Cerebellar cortex (tissue), 1 donor: ENCODE measurements around the gene SAMD8.
A peak's percentile ranks its signal among the peaks of the same experiment; 100 is the strongest.

Source experiments
- DNase-seq: peaks from one replicate; pipeline ENCODE4 v3.0.0-alpha.2; 2015; ENCODE audit warnings: low spot score

SAMD8 gene

DNA sequence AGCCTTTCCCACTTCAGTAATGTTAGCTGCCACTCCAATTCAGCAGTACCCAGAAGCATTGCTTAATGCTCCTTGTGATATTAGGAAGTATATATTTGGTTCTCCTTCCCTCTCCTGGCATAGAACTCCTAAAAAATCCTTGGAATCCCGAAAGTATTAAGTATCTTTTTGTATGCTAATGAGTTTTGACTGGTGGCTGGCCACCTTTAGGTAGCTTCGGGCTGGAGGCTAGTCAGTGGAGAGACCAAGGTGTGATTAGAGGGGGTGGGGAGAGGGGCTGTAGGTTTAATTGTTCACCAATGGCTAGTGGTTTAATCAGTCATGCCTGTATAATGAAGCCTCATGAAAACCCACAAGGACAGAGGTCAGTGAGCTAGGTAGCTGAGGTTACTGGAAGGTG, 112.1 kb downstream of the SAMD8 start:
- no peak for DNase-seq

DNA sequence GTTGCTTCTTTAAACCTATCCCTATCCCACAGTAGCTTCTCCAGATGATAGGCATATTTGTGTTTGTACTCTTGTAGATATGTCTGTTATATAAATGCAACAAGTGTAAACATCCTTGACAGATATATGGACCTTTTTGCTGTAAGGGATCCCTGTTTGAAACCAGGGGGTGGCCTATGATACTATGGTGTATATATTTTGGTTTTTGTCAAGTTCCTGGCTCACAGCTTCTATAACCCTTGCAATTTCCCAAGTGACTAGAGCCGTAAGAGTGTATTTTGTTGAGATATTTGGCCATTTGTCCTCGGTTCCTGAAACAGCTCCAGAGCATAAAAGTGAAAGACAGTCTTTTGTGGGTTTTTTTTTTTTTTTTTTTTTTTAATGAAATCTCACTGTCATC, 114.6 kb downstream of the SAMD8 start:
- no peak for DNase-seq

DNA sequence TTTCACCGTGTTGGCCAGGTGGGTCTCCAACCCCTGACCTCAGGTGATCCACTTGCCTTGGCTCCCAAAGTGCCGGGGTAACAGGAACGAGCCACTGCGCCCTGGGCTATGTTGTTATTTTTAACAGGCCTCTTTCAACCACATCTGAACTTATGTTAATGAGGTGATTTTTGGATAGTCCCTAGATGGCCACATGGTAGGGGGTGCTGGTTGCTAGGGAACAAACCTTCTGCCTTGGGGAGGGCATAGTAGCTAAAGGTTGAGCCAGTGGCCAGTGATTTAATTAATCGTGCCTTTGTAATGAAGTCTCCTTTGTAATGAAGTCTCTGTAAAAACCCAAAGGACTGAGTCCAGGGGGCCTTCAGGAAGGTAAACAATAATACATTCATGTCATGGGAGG, 115.2 kb downstream of the SAMD8 start:
- DNase-seq = peak; percentile 36

DNA sequence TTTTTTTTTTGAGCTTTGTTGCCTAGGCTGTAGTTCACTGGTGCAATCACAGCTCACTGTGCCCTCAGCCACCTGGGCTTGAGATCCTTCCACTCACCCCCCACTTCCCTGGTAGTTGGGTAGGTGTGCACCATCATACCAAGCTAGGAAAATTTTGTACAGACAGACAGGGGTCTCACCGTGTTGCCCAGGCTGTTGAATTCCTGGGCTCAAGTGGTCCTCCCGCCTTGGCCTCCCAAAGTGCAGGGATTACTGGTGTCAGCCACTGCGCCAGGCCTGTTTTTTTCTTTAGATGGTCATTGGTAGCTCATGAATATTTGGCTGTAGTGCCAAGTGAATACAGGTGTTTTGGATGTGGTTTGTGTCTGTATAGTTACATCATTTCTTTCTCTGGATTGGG, 116.8 kb downstream of the SAMD8 start:
- no peak for DNase-seq

DNA sequence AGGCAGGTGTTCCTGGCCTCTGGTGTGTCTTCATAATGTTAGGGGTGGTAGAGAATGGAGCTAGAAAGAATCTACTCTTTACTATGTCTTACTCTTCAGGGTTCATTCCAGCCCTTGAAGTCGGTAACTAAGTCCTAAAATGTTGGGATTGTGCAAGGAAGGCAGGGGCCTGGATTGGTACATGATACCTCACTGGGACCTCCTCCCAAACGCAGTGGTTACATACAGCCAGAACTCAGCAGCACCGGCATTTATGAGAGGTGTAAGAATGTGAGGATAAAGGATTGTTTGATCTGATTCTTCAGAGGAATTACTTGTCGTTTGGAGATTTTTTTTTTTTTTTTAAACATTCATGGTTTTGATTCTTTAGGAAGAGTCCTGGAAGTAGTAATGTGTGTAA, 117.4 kb downstream of the SAMD8 start:
- DNase-seq = peak; percentile 40

DNA sequence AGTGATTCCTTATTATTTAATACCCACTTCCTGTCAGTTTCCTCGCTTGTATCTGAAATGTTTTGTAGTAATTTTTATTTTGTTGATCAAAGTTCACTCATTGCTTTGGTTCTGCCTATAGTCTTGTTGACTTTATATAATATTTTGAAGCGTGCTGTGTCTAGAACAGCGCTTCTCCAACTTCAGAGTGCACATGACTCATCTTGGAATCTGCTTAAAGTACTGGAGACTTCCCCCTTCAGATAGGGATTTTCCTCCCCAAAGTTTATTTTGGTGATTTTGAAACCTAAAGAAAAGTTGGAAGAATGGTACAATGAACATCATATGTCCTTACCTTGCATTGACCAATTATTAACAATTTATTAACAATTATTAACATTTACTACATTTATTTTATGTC, 118.5 kb downstream of the SAMD8 start:
- DNase-seq = no peak

DNA sequence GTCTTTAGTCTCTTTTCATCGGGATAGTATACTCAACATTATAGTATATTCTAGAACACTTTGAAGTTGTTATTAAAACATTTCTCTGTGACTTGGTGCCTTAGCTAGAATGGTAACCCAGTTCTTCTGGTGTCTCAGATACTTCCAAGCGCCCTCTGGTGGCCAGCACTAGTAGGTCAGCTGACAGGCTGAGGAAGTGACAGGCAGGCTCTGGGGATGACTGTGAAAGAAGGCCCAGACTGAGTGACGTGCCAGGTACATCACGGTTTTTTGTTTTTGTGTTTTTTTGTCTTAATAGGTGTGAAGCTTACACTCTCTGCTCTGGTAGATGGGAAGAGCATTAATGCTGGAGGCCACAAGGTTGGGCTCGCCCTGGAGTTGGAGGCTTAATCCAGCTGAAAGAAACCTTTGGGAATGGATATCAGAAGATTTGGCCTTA, 119.2 kb downstream of the SAMD8 start:
- peak; percentile 91 for DNase-seq
